ENCODE measurements around the gene DOCK1.

Gene DOCK1

DNA sequence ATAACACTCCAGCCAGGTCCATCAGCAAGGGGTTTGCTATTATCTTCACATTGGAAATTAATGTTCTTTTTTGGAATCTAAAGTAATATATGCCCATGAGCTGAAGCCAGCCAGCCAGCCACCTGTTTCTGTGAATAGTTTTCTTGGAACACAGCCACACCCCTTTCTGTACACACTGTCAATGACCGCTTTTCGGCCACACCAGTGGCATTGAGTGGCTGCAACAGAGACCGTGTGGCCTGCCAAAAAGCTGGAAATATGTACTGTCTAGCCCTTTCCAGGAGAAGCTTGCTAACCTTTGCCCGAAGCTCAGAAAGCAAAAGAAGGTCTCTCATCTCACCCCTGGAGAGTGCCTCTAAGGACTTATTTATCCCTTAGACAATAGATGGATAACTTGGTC is 545.4 kb downstream of the DOCK1 start:
- no peak for DNase-seq

DNA sequence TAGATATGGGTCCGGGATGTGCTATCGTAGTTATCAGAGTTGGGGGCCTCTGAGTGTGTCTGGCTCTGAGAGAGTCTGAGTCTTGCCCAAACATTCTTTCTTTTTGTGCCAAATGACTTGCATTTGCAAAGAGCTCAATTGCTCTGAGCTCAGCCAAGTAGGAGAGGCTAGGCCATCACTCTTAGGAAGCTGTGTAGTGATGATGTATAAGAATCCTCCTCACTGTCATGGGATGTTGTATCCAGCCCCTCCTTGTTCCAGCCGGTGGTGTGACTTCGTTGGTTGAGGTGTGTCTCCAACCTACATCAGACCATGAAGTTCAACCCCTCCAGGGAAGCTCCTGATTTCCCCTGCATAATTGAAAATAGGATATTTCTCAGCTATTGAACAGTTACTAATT is 546.4 kb downstream of the DOCK1 start:
- no peak for DNase-seq

GRCh38 chr10:127452568-127452967 is 547.3 kb downstream of the DOCK1 start:
- DNase-seq, result no peak

GRCh38 chr10:127453706-127454105 is 548.5 kb downstream of the DOCK1 start:
- no peak for DNase-seq

GRCh38 chr10:127456122-127456521 is 550.9 kb downstream of the DOCK1 start:
- DNase-seq, result no peak

GRCh38 chr10:127458016-127458810 is 553.0 kb downstream of the DOCK1 start:
- DNase-seq, result no peak

DNA sequence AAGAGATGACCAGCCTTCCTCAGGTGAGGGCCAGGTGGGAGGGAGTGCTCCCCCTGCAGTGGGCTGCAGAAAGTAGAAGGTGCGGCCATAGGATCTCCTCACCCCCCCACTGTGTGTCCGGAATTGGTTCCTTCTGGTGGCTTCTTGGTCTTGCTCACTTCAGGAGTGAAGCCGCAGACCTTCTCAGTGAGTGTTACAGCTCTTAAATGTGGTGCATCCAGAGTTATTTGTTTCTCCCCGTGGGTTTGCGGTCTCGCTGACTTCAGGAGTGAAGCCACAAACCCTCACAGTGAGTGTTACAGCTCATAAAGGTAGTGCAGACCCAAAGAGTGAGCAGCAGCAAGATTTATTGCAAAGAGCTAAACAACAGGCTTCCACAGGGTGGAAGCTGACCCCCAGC is 553.6 kb downstream of the DOCK1 start:
- no peak for DNase-seq

GRCh38 chr10:127459918-127460317 is 554.7 kb downstream of the DOCK1 start:
- DNase-seq, result no peak

GRCh38 chr10:127462643-127463295 is 557.5 kb downstream of the DOCK1 start:
- no peak for DNase-seq

DNA sequence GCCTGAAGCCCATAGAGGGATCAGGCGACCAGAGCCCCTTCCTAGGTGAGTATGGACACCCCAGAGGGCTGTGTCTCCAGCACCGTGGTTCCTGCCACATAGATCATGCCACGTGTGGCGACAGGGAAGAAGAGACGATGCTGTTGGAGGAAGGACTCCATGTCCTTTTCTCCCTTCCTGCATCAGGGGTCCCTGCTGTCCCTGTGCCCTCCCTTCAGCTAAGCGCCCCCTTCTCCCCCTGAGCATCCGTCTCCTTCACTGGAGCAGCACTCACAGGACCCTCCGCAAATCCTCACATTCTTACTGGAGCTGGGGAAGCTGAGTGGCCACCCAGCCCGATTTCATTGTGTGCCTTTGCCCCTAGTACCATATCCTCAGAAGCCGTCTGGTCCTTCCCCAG is 558.3 kb downstream of the DOCK1 start:
- DNase-seq, result no peak

DNA sequence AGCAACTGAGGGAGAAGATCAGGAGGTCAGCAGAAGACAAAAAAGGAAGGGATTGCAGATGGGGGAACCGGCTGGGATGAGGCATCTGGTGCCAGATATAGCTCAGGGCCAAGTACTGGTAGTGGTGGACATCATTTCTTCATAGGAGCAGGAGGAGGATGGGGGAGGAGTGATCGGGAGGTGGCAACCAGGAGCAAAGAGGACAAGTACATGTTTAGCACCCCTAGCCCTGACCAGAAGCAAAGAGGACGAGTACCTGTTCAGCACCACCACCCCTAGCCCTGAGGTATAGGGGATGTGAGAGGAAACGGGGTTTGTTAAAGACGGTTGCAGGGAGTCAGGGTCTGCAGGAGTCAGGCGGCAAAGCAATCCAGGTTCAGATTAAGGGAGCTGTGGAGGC is 559.3 kb downstream of the DOCK1 start:
- DNase-seq, result no peak

GRCh38 chr10:127467811-127468210 is 562.6 kb downstream of the DOCK1 start:
- no peak for DNase-seq

GRCh38 chr10:127468632-127469031 is 563.4 kb downstream of the DOCK1 start:
- no peak for DNase-seq

GRCh38 chr10:127470911-127471310 is 565.7 kb downstream of the DOCK1 start:
- no peak for DNase-seq

GRCh38 chr10:127472976-127473375 is 567.7 kb downstream of the DOCK1 start:
- no peak for DNase-seq

- no peak for DNase-seq
Observed at GRCh38 chr10:127474501-127474900, 569.3 kb downstream of the DOCK1 start.

DNA sequence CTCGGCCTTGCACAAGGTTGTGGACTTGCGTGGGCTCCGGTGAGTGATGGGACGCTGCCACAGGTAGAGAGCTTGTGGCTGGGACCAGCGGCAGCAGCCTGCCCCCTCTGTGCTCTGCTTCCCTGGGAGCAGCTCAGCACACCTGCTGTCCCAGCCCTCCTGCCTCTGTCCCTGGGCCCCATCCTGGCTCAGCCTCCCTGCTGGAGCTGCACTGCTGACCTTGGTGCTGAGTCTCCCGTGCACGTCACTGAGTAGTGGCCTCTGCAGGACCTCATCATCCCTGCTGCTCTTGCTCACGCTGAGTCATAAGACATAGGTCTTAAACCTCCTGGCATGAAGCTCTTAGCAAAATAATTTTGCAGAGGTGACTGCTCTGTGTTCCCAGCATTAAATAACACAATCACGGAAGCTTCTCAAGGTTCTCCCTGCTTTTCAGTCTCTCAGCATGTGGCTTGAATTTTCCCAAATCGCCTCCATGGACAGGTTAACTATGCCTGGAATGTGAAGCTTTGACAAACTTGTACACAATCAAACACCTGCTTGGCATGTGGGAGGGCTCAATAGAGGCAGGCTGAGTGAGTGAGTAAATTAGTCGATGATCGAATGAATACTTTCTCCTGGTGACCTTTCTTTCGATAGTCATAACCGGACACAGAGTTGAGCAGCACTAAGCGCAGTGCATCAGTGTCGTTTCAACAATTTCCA is 580.1 kb downstream of the DOCK1 start:
- DNase-seq, result no peak

GRCh38 chr10:127486355-127486754 is 581.1 kb downstream of the DOCK1 start:
- DNase-seq, result no peak

GRCh38 chr10:127492607-127493250 is 587.5 kb downstream of the DOCK1 start:
- DNase-seq, result no peak

GRCh38 chr10:127496035-127496434 is 590.8 kb downstream of the DOCK1 start:
- DNase-seq, result no peak

DNA sequence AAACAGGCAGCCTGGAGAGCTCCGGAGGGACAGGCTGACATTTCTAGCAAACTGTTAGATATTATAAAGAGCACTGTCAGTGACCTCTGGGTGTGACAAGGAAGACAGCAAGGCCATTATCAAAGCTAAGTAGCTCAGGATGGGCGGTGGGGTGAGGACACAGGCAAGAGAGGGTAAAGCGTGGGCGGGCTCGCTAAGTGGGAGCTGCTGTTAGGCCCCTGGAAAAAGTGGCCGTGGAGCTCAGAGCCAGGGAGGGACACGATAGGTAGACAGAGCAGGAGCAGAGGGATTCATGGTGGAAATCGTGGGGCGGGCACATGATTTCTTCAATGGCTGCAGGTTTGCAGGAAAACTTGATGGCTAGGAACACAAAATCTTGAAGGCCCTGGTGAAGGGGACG is 592.5 kb downstream of the DOCK1 start:
- DNase-seq, result no peak

DNA sequence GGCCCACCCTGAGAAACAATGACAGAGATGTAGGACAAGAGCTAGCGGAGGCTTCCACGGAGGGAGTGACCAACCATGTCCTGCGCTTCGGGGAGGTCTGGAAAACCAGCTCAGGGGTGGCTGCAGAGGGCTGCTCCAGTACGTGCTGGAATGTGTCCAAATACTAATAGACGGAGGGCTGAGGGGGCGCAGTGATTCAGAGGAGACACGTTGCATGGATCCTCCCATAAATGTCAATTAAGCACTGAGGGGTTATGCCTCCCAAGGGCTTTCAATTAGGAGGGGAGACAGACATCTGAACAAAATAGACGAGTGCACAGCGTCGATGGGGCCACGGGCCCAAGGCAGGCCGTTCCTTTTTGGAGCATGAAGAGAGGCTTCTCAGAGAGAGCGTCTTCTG is 592.9 kb downstream of the DOCK1 start:
- DNase-seq, result no peak

DNA sequence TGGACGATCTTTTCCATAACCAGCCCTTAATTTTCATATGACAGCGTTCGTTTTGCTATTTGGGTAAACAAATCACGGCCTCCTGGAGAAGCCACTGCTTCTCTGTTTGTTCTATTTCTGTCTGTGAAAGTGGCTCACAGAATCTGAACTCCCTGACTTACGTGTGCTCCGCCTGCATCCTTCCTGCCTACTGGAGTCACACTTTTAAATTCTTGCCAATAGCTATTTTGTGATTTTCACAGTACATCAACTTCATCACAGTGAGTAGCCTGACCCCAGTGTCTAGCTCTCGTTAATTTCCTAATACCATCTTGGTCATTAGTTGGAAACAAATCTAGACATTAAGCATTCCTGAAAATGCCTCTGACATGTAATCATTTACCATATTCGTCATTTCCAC is 594.9 kb downstream of the DOCK1 start:
- DNase-seq, result no peak

Measured in activated CD4-positive, alpha-beta T cell treated with anti-CD3 and anti-CD28 coated beads for 1 hour (primary cell).